ENCODE results near the gene SLC31A2.
"Not testable (repeated sequence)": the region's sequence is repeated elsewhere in the genome, so short reads cannot be mapped to it uniquely, and the experiment has no call there.

Gene SLC31A2

GRCh38 chr9:113150670-113151611 lies at the start of gene SLC31A2:
Gene SLC31A2 (plus strand): TSS chr9:113151007. CDS start chr9:113151075, 68 bp downstream.
- DNase-seq, result peak; percentile 74

GRCh38 chr9:113105345-113105744 lies 45.5 kb upstream of the SLC31A2 start:
- not testable (repeated sequence) for DNase-seq

- not testable (repeated sequence) for DNase-seq
These were observed 39.5 kb upstream of the SLC31A2 start for GRCh38 chr9:113111065-113111951.

GRCh38 chr9:113112706-113113510 lies 37.9 kb upstream of the SLC31A2 start:
- DNase-seq, result not testable (repeated sequence)

- DNase-seq, result not testable (repeated sequence)
These were observed 32.0 kb upstream of the SLC31A2 start for GRCh38 chr9:113118829-113119228.

- no peak for DNase-seq
These were observed 25.3 kb upstream of the SLC31A2 start for GRCh38 chr9:113125386-113126035.

- no peak for DNase-seq
These were observed 21.3 kb upstream of the SLC31A2 start for GRCh38 chr9:113129466-113129865.

GRCh38 chr9:113129884-113130283 lies 20.9 kb upstream of the SLC31A2 start:
- no peak for DNase-seq

GRCh38 chr9:113131689-113132151 lies 19.1 kb upstream of the SLC31A2 start:
- no peak for DNase-seq

GRCh38 chr9:113137196-113138168 lies 13.3 kb upstream of the SLC31A2 start:
- no peak for DNase-seq

GRCh38 chr9:113138760-113139159 lies 12.0 kb upstream of the SLC31A2 start:
- DNase-seq, result no peak

- DNase-seq, result no peak
These were observed 11.5 kb upstream of the SLC31A2 start for GRCh38 chr9:113139225-113139829.

- DNase-seq, result no peak
These were observed 10.9 kb upstream of the SLC31A2 start for GRCh38 chr9:113139953-113140352.

GRCh38 chr9:113140896-113141295 lies 9.9 kb upstream of the SLC31A2 start:
- DNase-seq, result not testable (repeated sequence)

- DNase-seq, result no peak
These were observed 7.2 kb upstream of the SLC31A2 start for GRCh38 chr9:113143432-113144227.

- no peak for DNase-seq
These were observed 2.5 kb upstream of the SLC31A2 start for GRCh38 chr9:113148372-113148705.

- DNase-seq, result no peak
These were observed 1.9 kb upstream of the SLC31A2 start for GRCh38 chr9:113148781-113149510.

GRCh38 chr9:113149561-113149960 lies 1.2 kb upstream of the SLC31A2 start:
- DNase-seq, result not testable (repeated sequence)

Data from NCI-H2227 treated with DMSO at 0.1 percent for 48 hours (cell line).